HG03196 (cell line): ENCODE data around the gene AFAP1.
"Not testable (repeated sequence)": the region's sequence is repeated elsewhere in the genome, so short reads cannot be mapped to it uniquely, and the experiment has no call there.

Experiments
- ATAC-seq: cut with Tn5 transposase; IDR thresholded peaks from one replicate; pipeline ENCODE4 v1.9.1; 2021; ENCODE audit not compliant: unreplicated experiment

Gene AFAP1

GRCh38 chr4:7918187-7918586 lies 21.5 kb downstream of the AFAP1 start:
- not testable (repeated sequence) for ATAC-seq

- ATAC-seq: no peak
Measured at GRCh38 chr4:7917669-7918068, 22.0 kb downstream of the AFAP1 start.

GRCh38 chr4:7915875-7916242 lies 23.8 kb downstream of the AFAP1 start:
- no peak for ATAC-seq

GRCh38 chr4:7912826-7913225 lies 26.8 kb downstream of the AFAP1 start:
- ATAC-seq: no peak

- no peak for ATAC-seq
Measured at GRCh38 chr4:7910952-7911578, 28.6 kb downstream of the AFAP1 start.

- ATAC-seq: no peak
Measured at GRCh38 chr4:7910263-7910896, 29.3 kb downstream of the AFAP1 start.

- ATAC-seq: no peak
Measured at GRCh38 chr4:7909463-7910262, 30.0 kb downstream of the AFAP1 start.

GRCh38 chr4:7908668-7909067 lies 31.0 kb downstream of the AFAP1 start:
- no peak for ATAC-seq

GRCh38 chr4:7907142-7907541 lies 32.5 kb downstream of the AFAP1 start:
- no peak for ATAC-seq

- ATAC-seq: no peak
Measured at GRCh38 chr4:7906171-7906701, 33.4 kb downstream of the AFAP1 start.

GRCh38 chr4:7904952-7905915 lies 34.4 kb downstream of the AFAP1 start:
- ATAC-seq: no peak

- no peak for ATAC-seq
Measured at GRCh38 chr4:7903791-7904516, 35.7 kb downstream of the AFAP1 start.

GRCh38 chr4:7902826-7903225 lies 36.8 kb downstream of the AFAP1 start:
- no peak for ATAC-seq

- ATAC-seq: no peak
Measured at GRCh38 chr4:7902101-7902553, 37.5 kb downstream of the AFAP1 start.

- no peak for ATAC-seq
Measured at GRCh38 chr4:7901311-7901885, 38.3 kb downstream of the AFAP1 start.

GRCh38 chr4:7900334-7900909 lies 39.2 kb downstream of the AFAP1 start:
- ATAC-seq: no peak

- no peak for ATAC-seq
Measured at GRCh38 chr4:7899184-7899869, 40.3 kb downstream of the AFAP1 start.

- ATAC-seq: no peak
Measured at GRCh38 chr4:7898385-7898784, 41.3 kb downstream of the AFAP1 start.

- ATAC-seq: no peak
Measured at GRCh38 chr4:7897811-7898210, 41.9 kb downstream of the AFAP1 start.
